ENCODE measurements around the gene CRB3.
"Not testable (repeated sequence)": the region's sequence is repeated elsewhere in the genome, so short reads cannot be mapped to it uniquely, and the experiment has no call there.

Gene CRB3

DNA sequence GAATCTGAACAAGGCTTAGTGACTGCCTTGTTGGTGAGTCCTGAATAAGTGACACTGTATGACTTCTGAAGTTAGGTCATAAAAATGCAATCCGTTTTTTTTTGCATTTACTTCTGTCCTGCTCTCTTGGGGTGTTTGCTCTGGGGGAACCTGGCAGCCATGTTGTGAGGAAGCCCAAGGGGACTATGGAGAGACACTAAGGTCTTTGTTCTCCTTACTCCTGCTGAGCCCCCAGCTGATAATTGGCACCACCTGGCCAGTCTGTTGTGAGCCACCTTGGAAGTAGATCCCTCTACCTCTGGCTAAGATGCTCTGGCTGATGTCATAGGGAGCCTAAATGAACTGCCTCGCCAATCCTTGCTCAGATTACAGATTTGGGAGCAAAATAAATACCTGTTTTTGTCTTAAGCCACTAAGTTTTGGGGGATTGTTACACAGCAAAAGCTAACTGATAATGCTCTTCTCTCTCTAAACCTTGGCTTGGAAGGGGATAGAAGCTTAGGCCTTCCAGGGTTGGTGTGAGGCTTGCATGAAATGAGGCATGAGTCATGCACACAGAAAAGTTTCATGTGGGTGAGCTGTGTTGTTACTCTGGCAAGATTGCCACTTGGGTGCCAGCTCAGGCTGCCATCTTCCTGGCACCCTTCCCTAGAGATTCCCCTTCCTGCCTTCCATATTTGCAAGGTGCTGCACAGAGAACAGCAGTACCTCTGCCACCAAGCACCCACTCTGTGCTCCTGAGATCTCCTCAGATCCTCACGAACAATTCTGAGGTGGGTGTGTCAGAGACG is 27.9 kb downstream of the CRB3 start:
- no peak for DNase-seq (ENCODE audit: low spot score)

DNA sequence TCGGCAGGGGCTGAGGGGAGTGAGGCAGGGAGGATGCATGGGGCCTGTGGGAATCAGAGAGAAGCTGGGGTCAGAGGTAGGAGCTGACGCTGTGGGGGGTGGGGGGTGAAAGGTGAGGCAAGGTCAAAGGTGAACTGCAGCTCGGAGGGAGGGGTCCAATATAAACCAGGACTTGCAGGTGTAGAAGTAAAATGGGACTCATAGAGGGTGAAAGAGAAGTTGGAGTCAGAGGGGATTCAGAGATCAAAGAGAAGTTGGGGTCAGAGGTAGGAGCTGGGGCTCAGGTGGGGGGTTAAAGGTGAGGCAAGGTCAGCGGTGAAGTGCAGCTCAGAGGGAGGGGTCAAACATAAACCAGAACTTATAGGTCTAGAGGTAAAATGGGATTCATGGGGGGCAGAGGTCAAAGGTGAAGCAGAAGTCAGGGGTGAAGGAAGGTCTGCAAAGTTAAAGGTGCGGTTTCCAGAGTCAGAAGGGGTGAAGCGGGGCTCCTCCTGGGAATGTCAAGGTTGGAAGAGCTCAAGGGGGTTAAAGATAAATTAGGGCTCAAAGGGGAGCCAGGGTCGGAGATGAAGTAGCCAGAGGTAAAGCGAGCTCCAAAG is 30.5 kb downstream of the CRB3 start:
- DNase-seq (ENCODE audit: low spot score), result no peak

DNA sequence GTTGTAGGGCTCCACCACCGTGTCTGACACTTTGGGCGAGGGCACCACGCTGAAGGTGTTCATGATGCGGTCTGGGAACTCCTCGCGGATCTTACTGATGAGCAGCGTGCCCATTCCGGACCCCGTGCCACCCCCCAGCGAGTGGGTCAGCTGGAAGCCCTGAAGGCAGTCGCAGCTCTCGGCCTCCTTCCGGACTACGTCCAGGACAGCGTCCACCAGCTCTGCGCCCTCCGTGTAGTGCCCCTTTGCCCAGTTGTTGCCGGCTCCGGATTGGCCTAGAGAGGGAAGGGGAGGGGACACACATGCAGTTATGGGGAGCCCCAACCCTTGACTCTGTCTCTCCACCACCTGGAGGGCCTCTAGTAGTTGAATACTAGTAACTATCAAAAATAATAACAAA is 31.9 kb downstream of the CRB3 start:
- no peak for DNase-seq (ENCODE audit: low spot score)

- no peak for DNase-seq (ENCODE audit: low spot score)
Observed at GRCh38 chr19:6498294-6499036, 34.4 kb downstream of the CRB3 start.

GRCh38 chr19:6499052-6499790 is 35.1 kb downstream of the CRB3 start:
- DNase-seq (ENCODE audit: low spot score), result no peak

DNA sequence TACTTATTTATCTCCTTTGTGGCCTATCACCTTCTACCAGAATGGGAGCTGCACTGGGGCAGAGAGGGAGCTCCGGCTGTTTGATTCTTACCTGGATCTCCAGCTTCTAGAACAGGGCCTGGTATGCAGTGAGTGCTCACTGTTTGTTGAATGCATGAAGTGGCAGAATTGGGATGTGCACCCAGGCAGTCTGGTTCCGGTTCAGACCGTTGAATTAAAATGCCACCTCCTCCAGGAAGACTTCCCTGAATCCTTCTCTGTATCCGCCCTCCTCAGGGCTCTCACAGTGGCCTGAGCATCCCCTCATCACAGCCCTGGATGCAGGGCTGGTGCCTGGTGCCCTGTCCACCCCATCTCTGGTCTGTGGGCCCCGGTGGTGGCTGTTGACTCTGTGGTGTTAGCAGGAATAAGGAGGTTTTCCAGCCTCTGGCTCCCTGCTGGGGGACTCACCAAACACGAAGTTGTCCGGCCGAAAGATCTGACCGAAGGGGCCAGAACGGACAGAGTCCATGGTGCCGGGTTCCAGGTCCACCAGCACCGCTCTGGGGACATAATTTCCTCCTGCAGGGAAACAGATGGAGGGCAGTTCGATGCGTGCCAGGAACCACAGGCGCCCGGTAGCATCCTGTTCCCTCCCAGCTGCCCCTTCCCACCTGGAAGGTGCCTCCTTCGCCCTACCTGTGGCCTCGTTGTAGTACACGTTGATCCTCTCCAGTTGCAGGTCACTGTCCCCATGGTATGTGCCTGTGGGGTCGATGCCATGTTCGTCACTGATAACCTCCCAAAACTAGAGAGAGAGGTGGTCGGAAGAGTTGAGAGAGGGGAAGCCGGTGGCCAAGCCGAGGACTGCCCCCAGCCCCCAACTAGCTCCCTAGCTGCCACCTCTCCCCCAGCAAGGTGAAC is 37.0 kb downstream of the CRB3 start:
- no peak for DNase-seq (ENCODE audit: low spot score)

DNA sequence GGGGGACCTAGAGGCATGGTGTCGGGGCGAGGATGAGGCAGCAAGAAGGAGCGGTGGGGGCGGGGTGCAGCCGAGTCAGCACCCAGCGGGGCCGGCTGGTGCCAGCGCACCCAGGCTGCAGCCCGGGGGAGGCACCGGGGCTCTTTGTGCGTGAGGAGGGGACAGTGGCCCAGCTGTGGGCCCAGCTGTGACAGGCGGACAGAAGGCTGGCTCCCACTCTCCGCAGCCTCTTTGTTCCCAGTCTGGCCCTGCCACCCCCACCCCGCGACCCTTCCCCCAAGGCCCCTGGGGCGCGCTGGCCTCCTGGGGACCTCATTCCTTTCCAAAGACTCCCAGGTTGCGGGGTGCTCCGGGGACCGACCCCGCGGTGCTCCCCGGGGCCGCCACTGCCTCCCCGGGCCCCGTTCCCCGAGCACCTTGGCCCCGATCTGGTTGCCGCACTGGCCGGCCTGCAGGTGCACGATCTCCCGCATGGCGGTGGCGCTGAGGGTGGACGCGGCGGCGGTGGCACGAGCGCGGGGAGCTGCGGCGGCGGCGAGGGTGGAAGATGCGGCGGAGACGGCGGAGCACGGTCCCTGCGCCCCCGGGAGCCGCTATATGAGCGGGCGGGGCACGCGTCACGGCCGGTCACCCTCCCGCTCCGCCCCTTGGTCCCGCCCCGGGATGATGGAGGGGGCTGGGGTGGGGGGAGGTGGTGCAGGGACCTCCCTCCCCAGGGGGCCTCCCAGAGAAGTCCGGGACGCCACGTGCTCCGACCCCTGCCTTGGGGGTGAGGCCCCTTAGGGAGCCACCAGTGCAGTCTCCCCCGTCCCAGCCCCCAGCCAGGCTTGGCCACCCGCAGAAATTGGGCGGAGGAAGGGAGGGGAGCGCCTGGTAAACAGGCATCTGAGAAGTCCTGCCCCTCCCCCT is 37.9 kb downstream of the CRB3 start, which contains the start of gene TUBB4A:
Gene TUBB4A, minus strand, starts transcription at position 570 of the 909 bp plus-strand sequence. Its CDS starts 97 bp downstream, at position 473.
- peak; percentile 92 for DNase-seq (ENCODE audit: low spot score)

- no peak for DNase-seq (ENCODE audit: low spot score)
Observed at GRCh38 chr19:6503407-6504201, 39.5 kb downstream of the CRB3 start.

- not testable (repeated sequence) for DNase-seq (ENCODE audit: low spot score)
Observed at GRCh38 chr19:6508028-6508771, 44.1 kb downstream of the CRB3 start.

DNA sequence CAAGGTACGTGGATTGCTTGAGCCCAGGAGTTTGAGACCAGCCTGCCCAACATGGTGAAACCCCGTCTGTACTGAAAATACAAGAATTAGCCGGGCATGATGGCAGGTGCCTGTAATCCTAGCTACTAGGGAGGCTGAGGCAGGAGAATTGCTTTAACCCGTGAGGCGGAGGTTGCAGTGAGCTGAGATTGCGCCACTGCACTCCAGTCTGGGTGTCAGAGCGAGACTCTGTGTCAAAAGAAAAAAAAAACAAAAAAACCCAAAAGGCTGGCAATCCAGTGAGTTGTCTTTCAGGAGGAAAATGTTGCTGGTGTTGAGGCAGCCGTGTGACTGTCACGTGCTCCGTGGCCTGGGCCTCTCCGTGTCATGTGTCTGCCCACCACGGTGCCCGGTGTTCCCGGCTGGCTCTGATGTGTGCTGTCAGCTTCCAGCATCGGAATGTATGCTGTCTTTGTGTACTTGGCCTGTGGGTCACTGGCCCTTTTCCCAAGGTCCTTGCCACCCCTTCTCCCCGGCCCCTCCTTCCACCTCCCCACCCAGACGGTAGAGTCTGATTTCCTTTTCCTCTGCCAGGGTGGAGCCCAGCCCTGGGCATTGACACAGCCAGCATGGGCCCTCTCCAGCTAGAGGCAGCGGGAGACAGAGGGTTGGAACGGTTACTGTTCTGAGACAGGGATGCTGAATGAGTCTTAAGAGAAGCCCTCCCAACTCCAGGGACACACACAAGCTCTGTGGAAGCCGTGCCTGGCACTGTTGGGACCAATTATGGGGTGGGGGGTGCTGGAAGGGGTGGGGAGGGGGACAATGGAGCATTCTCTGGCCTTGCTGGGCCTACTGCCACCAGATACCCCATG is 45.3 kb downstream of the CRB3 start:
- peak; percentile 97 for DNase-seq (ENCODE audit: low spot score)

DNA sequence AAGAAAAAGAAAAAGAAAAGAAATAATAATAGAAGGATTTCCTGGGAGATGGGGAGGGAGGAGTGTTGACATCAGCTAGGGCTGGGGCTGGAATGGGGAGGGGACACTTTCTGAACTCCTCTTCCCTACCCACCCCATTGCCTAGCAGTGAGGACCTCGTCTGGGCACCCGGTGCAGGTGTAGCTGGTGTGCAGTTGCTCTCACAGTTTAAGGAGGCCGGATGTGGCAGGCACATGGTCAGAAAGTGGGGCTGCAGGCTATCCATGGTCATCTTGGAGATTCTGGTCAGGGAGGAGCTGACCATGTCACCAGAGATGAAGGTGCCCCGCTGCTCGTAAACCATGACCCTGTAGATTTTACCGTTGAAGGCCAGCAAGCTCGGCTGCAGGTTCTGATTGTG is 46.5 kb downstream of the CRB3 start:
- DNase-seq (ENCODE audit: low spot score), result no peak

DNA sequence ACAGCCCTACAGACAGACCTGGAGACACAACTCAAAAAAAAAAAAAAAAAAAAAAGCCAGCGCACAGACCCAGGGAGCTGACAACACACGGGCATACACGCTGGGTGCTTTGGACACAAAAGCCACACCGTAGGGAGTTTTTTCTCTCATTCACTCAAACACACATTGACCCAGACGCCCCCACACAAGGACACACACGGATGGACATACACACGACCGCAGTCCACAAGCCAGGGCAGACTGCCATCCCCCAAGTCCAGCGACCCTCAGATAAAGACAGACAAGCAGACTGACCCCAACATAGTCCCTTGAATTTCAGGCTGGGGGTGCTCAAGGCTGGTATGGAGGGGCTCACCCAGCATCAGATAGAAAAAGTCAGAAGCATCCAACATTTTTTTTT is 50.0 kb downstream of the CRB3 start:
- DNase-seq (ENCODE audit: low spot score), result no peak

DNA sequence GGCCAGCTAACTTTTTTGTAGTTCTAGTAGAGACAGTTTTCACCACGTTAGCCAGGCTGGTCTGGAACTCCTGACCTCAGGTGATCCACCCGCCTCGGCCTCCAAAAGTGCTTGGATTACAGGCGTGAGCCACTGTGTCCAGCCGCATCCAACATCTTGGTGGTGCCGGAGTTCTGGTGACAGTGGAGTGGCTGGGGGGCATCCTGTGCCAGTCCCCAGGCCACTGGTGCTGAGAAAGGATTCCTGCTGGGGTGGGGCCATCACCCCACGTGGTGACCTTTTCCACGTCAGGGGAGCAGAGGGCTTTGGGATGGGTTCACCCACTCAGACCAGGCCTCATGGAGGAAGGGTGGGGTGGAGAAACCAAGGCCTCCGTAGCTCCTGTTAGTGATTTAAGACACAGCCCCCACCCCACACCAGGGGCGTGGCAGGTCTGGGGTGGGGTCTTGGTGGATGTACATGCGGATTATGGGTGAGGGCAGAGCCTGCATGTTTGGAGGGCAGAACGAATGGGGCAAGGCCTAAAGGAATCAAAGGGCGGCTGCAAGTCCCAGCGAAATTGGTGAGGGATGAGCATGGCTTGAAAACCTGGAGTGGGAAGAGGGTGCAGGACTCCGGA is 51.0 kb downstream of the CRB3 start:
- DNase-seq (ENCODE audit: low spot score), result no peak

DNA sequence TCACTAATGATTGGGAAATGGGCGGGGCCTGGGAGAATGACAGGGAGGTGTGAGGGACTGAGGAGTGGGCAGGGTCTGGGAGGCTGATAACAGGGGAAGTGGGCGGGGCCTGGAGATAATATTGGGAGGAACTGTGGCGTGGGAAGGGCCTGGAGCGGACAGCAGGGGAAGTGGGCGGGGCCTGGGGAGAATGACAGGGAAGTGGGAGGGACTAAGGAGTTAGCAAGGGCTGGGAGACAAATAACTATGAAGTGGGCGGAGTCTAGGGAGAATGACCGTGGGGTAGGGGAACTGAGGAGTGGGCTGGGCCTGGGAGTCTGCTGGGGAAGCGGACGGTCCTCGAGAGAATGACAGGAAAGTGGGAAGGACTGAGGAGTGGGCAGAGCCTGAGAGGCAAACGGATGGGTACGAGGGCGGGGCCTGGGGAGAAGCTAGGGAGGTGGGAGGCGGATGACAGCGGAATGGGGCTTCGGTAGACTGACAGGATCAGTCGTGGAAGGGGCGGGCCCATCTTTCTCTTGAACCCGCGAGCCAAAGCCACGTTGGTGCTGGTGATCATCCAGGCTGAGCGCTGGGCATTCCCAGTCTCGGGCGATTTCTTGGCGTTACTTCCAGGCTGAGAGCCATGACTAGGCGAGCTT is 52.1 kb downstream of the CRB3 start:
- peak; percentile 97 for DNase-seq (ENCODE audit: low spot score)

Data from globus pallidus (tissue), 1 donor.